CD14-positive monocyte (primary cell): ENCODE data around the gene HAO2. TPM values are rescaled to one million over a fixed set of nuclear protein-coding genes. Genes with fewer than 3 reads are reported as not detected.

Experiments used
- DNase-seq, 3 donors: peaks; one replicate each; pipeline ENCODE4 v3.0.0-alpha.2; 2011 to 2022
- H2AFZ ChIP-seq: 2 replicates; pipeline ENCODE4 v1.6.0; 2012; ENCODE audit warnings: mild to moderate bottlenecking, low read depth, low read length, inconsistent platforms; ENCODE audit not compliant: insufficient read depth, poor library complexity, severe bottlenecking
- H3K27ac ChIP-seq, 2 donors: 1 replicate in 1 of 2; 2 replicates in 1 of 2; pipeline ENCODE4 v1.5.1; 2012 to 2013; ENCODE audit warnings: low read length in 2 of 2, control low read depth in 1 of 2, inconsistent platforms in 1 of 2, low read depth in 1 of 2, mild to moderate bottlenecking in 1 of 2
- H3K27me3 ChIP-seq, 2 donors: one replicate each; pipeline versions ENCODE4 v1.6.0 to v1.6.1; 2011 to 2013; ENCODE audit warnings: low read length in 2 of 2; ENCODE audit not compliant: control insufficient read depth in 2 of 2, insufficient read depth in 2 of 2
- H3K36me3 ChIP-seq, 2 donors: replicated peaks in 1 of 2; 1 replicate in 1 of 2; 2 replicates in 1 of 2; pipeline versions ENCODE4 v1.5.1 to v1.6.1; 2012 to 2013; ENCODE audit warnings: low read length in 2 of 2, control low read depth in 1 of 2, inconsistent platforms in 1 of 2, mild to moderate bottlenecking in 1 of 2; ENCODE audit not compliant: insufficient read depth in 2 of 2, control insufficient read depth in 1 of 2
- H3K4me1 ChIP-seq, 2 donors: 1 replicate in 1 of 2; 2 replicates in 1 of 2; pipeline versions ENCODE4 v1.5.1 to v1.6.1; 2012 to 2013; ENCODE audit warnings: low read length in 2 of 2, control low read depth in 1 of 2, inconsistent platforms in 1 of 2, mild to moderate bottlenecking in 1 of 2, moderate library complexity in 1 of 2; ENCODE audit not compliant: insufficient read depth in 2 of 2, control insufficient read depth in 1 of 2
- H3K4me2 ChIP-seq: replicated peaks from 2 replicates; pipeline ENCODE3; 2012; ENCODE audit warnings: low read length, moderate library complexity, mild to moderate bottlenecking; ENCODE audit not compliant: poor library complexity, severe bottlenecking; ENCODE audit errors: extremely low read depth
- H3K4me3 ChIP-seq, 3 experiments: fragments of 200-600 bp in 1 of 3; sonication (generic) in 1 of 3; replicated peaks in 1 of 3; 1 replicate in 2 of 3; 2 replicates in 1 of 3; pipeline ENCODE4 v1.5.1; 2011 to 2013; ENCODE audit warnings: low read length in 3 of 3, mild to moderate bottlenecking in 3 of 3, control low read depth in 2 of 3, low read depth in 2 of 3, inconsistent platforms in 1 of 3, moderate library complexity in 1 of 3
- H3K79me2 ChIP-seq: 2 replicates; pipeline ENCODE4 v1.6.0; 2012; ENCODE audit warnings: mild to moderate bottlenecking, control low read depth, inconsistent platforms, low read length, moderate library complexity; ENCODE audit not compliant: insufficient read depth
- H3K9ac ChIP-seq: 2 replicates; pipeline ENCODE4 v1.6.0; 2017; ENCODE audit warnings: low read length, mild to moderate bottlenecking; ENCODE audit not compliant: insufficient read depth, poor library complexity, severe bottlenecking
- H3K9me3 ChIP-seq, 2 donors: replicated peaks in 1 of 2; 1 replicate in 1 of 2; 2 replicates in 1 of 2; pipeline versions ENCODE4 v1.5.1 to v1.6.1; 2012 to 2013; ENCODE audit warnings: low read length in 2 of 2, control low read depth in 1 of 2; ENCODE audit not compliant: control insufficient read depth in 1 of 2, insufficient read depth in 1 of 2
- H4K20me1 ChIP-seq: 2 replicates; pipeline ENCODE4 v1.6.0; 2012; ENCODE audit warnings: mild to moderate bottlenecking, low read length, control low read depth, moderate library complexity; ENCODE audit not compliant: insufficient read depth
- H3K27ac Mint-ChIP-seq, 7 donors: one replicate each; pipeline ENCODE4 v1.8.0; 2020; ENCODE audit warnings: mild to moderate bottlenecking in 7 of 7, mixed read lengths in 7 of 7, moderate library complexity in 6 of 7, inconsistent platforms in 2 of 7
- H3K27me3 Mint-ChIP-seq, 3 donors: one replicate each; pipeline ENCODE4 v1.8.0; 2021 to 2022; ENCODE audit warnings: low read depth in 3 of 3, mild to moderate bottlenecking in 3 of 3, mixed read lengths in 3 of 3, moderate library complexity in 3 of 3, inconsistent platforms in 1 of 3
- H3K36me3 Mint-ChIP-seq, 2 donors: one replicate each; pipeline ENCODE4 v1.8.0; 2020; ENCODE audit warnings: mixed read lengths in 2 of 2, inconsistent platforms in 1 of 2, mild to moderate bottlenecking in 1 of 2
- H3K4me1 Mint-ChIP-seq: one replicate; pipeline ENCODE4 v1.8.0; 2020; ENCODE audit warnings: mild to moderate bottlenecking, mixed read lengths
- H3K4me3 Mint-ChIP-seq, 2 donors: one replicate each; pipeline ENCODE4 v1.8.0; 2020; ENCODE audit warnings: mild to moderate bottlenecking in 2 of 2, mixed read lengths in 2 of 2, moderate library complexity in 1 of 2
- H3K9me3 Mint-ChIP-seq, 7 donors: one replicate each; pipeline ENCODE4 v1.8.0; 2020 to 2022; ENCODE audit warnings: mixed read lengths in 7 of 7, mild to moderate bottlenecking in 6 of 7, moderate library complexity in 6 of 7, inconsistent platforms in 2 of 7
- CTCF ChIP-seq: fragments of 200-600 bp; IDR thresholded peaks from one replicate; pipeline ENCODE4 v1.8.0; 2022; ENCODE audit warnings: antibody characterized with exemption, mild to moderate bottlenecking
- WGBS: methylation state at CpG from one replicate; pipeline ENCODE4 v1.1.5; 2013; ENCODE audit warnings: missing lambda C conversion rate; ENCODE audit not compliant: insufficient coverage; 5-methylcytosine and 5-hydroxymethylcytosine counted together
- intact Hi-C, 2 donors: fragments of 100-400 bp; cut with micrococcal nuclease; formaldehyde crosslinking; loops; one replicate each; pipeline versions ENCODE4 v1.15.0 to v1.15.1; 2023
- polyA plus RNA-seq, 3 donors: library from polyadenylated mRNA; depleted of rRNA in 1 of 3; unstranded in 2 of 3; stranded (reverse) in 1 of 3; fragments of 300-500 nt in 2 of 3; fragments of >200 nt in 1 of 3; fragmentation: Illumina TruSeq in 2 of 3; gene quantifications; 1 replicate in 2 of 3; 2 replicates in 1 of 3; pipeline ENCODE4 v1.2.3, GENCODE V29; 2012 to 2021

HAO2 gene
- polyA plus RNA-seq, 3 donors, result not detected

GRCh38 chr1:119331190-119331515 is 37.4 kb upstream of the HAO2 start:
- 100% methylated on average over 1 of the region's 6 CpGs for WGBS
- no peaks in the 10 kb centered on the region for H3K36me3 ChIP-seq
- H3K36me3 Mint-ChIP-seq, result no peaks in the 10 kb centered on the region
- no peak overlapping the region for H3K27ac Mint-ChIP-seq
- H3K27ac ChIP-seq, result no peak overlapping the region
- peaks cover 12% of the 10 kb centered on the region for H3K4me1 Mint-ChIP-seq
- peaks cover 0 to 6% (median 3%) of the 10 kb centered on the region in 7 donors for H3K9me3 Mint-ChIP-seq
- H4K20me1 ChIP-seq, result no peaks in the 10 kb centered on the region
- no peak overlapping the region for H3K9ac ChIP-seq
- no peak for TF ChIP-seq CTCF
- H3K27me3 Mint-ChIP-seq, result peaks cover 10 to 23% (median 17%) of the 10 kb centered on the region in 3 donors
- H3K4me1 ChIP-seq, result peaks cover 8 to 9% of the 10 kb centered on the region in 2 donors
- H3K79me2 ChIP-seq, result no peaks in the 10 kb centered on the region
- no peak for DNase-seq
- H3K4me2 ChIP-seq, result no peak overlapping the region
- no peaks in the 10 kb centered on the region for H3K9me3 ChIP-seq
- intact Hi-C loops, result no loop called here
- no peak overlapping the region for H2AFZ ChIP-seq
- H3K27me3 ChIP-seq, result peaks cover 0 to 15% of the 10 kb centered on the region in 2 donors
- H3K4me3 Mint-ChIP-seq, result no peak overlapping the region
- no peak overlapping the region for H3K4me3 ChIP-seq

DNA sequence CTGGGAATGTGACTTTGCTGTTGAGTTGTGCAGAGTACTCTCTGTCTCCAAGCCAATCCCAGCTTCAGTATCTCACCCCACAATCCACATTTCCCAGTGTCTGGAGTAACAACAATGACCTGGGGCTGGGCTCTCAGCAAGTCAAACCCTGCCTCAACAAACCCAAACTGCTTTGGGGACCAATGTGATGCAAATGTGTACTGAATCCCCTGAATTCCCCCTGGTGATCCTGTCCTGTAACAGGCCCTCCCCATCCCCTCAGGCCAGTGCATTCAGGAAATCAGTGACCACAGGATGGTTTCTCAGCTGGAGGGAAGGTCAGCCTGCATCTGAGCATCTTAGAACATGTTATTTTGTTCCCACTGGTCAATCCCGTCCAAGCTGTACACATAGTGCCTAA is 36.7 kb upstream of the HAO2 start:
- no peak for TF ChIP-seq CTCF
- Mint-ChIP-seq H3K27me3 (peaks cover 9 to 17% (median 13%) of the 10 kb centered on the region in 3 donors), H3K27ac (no peak overlapping the region), H3K36me3 (no peaks in the 10 kb centered on the region), H3K4me1 (peaks cover 11% of the 10 kb centered on the region), H3K9me3 (peaks cover 0 to 6% (median 3%) of the 10 kb centered on the region in 7 donors), H3K4me3 (no peak overlapping the region)
- no peak for DNase-seq
- no peak overlapping the region for H3K27ac ChIP-seq
- H3K79me2 ChIP-seq, result no peaks in the 10 kb centered on the region
- H3K9me3 ChIP-seq, result no peaks in the 10 kb centered on the region
- no peaks in the 10 kb centered on the region for H3K36me3 ChIP-seq
- H3K27me3 ChIP-seq, result peaks cover 0 to 12% of the 10 kb centered on the region in 2 donors
- no peak overlapping the region for H3K9ac ChIP-seq
- H3K4me2 ChIP-seq, result no peak overlapping the region
- peaks cover 7 to 8% of the 10 kb centered on the region in 2 donors for H3K4me1 ChIP-seq
- no peaks in the 10 kb centered on the region for H4K20me1 ChIP-seq
- intact Hi-C loops, result no loop called here
- no peak overlapping the region for H3K4me3 ChIP-seq
- no peak overlapping the region for H2AFZ ChIP-seq
- WGBS, result 100% methylated on average over 1 of the region's 1 CpG
